ENCODE measurements around the gene USP5.
"Not testable (repeated sequence)": the region's sequence is repeated elsewhere in the genome, so short reads cannot be mapped to it uniquely, and the experiment has no call there.

Gene USP5

DNA sequence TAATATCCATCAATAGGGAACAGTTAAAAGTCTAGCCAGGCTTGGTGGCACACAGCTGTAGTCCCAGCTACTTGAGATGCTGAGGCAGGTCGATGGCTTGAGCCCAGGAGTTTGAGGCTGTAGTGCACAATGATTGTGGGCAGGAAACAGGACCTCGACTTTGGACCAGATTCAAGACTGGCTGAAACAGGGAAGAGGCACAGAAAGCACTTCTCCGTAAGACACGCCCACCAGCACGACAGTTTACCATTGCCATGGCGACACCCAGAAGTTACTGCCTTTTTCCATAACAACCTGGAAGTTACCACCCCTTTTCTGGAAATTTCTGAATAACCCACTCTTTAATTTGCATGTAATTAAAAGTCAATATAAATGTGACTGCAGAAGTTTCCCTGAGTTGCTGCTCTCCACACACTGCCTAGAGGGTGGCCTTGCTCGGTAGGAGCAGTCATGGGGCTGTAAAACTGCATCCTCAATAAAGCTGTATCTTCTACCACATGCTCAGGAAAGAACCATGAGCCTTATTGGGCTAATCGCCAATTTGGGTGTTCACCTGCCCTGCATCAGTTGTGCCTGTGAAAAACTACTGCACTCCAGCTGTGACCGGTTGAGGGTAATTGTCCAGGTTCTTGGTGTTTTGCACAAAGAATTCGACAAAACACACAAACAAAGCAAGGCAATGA, 48.0 kb downstream of the USP5 start:
- Histone ChIP-seq H3K36me3 (no peaks in the 10 kb centered on the region), H3K27ac (no peak overlapping the region), H3K9me3 (ENCODE audit: severe bottlenecking) (no peaks in the 10 kb centered on the region), H3K4me3 (ENCODE audit: low read depth, low read length) (no peak overlapping the region), H3K27me3 (ENCODE audit: insufficient read depth, low read depth, severe bottlenecking) (no peaks in the 10 kb centered on the region)
- no peak for TF ChIP-seq CTCF (IDR thresholded peaks at IDR 0.05; ENCODE audit: low read depth, low read length)
- DNase-seq: no peak

DNA sequence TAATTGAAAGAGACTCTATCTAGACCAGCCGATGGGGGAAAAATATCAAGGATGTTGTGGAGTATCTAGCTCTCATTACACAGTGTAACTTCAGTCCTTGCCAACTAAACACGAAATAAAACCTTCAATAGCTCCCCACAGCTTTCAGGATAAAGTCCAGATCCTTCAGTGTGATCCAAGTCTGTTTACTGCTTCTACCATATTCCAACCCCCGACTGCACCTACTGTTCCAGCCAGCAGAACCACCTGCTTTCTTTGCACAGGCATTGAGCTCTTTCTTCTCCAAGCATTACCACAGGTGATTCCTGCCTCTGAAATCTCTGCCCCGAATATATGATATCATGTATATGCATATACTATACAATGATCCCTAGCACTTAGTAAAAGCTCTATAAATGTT, 50.5 kb downstream of the USP5 start:
- H3K27ac ChIP-seq: peak overlapping the region; percentile 65
- no peak overlapping the region for H3K4me3 ChIP-seq (ENCODE audit: low read depth, low read length)
- DNase-seq: peak; percentile 42
- no peaks in the 10 kb centered on the region for H3K9me3 ChIP-seq (ENCODE audit: severe bottlenecking)
- H3K36me3 ChIP-seq: no peaks in the 10 kb centered on the region
- no peak for TF ChIP-seq CTCF (IDR thresholded peaks at IDR 0.05; ENCODE audit: low read depth, low read length)
- H3K27me3 ChIP-seq (ENCODE audit: insufficient read depth, low read depth, severe bottlenecking): no peaks in the 10 kb centered on the region

DNA sequence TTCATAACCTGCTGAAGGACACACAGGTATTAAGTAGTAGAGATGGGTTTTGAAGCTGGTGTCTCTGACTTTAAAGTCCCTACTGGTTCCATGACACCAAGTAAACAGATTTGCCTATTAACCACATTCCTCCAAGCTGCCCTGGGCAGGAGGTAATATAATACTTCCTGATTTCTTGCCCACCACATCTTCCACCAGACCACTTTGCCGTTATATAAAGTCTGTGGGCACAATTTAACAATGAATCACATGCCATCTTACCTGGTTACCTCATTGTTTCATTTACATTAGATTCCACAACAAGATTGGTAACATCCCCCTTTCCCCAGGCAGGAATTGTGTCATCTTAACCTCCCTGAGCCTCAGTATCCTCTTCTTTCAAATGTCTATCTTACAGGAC, 51.8 kb downstream of the USP5 start:
- Histone ChIP-seq H3K4me3 (ENCODE audit: low read depth, low read length) (peak overlapping the region; percentile 79), H3K27ac (peak overlapping the region; percentile 77), H3K9me3 (ENCODE audit: severe bottlenecking) (no peaks in the 10 kb centered on the region), H3K36me3 (no peaks in the 10 kb centered on the region), H3K27me3 (ENCODE audit: insufficient read depth, low read depth, severe bottlenecking) (no peaks in the 10 kb centered on the region)
- no peak for DNase-seq
- no peak for TF ChIP-seq CTCF (IDR thresholded peaks at IDR 0.05; ENCODE audit: low read depth, low read length)

DNA sequence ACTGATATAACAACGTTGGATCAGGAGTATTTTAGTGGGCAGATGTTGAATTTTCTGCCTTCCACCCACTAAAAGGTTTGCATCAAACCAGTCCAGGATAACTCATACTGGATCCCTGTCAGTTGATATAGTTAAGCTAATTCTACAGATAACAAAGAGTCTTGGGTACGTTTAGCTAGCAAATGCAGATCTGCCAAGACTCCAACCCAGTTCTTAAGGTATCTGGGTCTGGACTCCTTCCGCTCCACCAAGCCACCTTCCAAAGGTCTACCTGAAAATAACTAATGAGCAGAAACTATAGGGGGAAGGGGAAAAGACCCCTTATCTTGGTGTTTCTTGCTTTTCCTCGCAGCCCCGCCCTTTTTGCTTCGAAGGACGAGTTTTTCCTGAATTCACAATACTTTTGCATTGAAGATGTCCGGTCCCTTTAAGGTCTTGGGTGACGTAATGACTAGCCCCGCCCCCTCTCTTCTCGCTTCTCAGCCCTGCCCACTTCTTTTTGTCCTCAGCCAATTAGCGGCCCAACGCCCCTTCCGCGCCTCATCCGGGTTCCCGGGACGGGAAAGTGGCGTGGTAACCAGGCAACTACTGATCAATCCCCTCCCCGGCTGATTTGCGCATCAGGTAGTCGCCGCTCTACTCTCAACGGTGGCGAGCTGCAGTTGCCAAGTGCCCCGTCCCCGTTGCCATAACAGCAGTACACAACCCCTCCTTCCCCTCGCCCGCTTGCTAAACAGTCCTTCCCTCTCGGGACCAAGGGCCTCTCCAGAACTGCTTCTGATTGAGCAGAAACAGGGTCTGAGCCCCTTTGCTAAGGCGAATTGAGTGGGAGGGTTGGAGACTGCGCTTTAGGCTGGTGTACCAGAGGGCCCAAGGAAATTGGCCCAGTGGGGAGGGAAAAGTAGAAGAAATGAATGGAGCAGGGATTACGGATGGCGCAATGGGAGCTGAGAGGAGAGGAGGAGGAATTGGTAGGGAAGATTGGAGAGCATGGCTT, 52.6 kb downstream of the USP5 start, which contains the start of gene LRRC23:
Gene LRRC23, plus strand, starts transcription at position 543 of the 997 bp plus-strand sequence. CDS start 812 bp downstream, outside the sequence.
- Histone ChIP-seq H3K27ac (peak within 1 kb of the TSS; percentile 77), H3K4me3 (ENCODE audit: low read depth, low read length) (peak within 1 kb of the TSS; percentile 79), H3K36me3 (no peaks in the 10 kb centered on the region), H3K27me3 (ENCODE audit: insufficient read depth, low read depth, severe bottlenecking) (no peaks in the 10 kb centered on the region), H3K9me3 (ENCODE audit: severe bottlenecking) (no peaks in the 10 kb centered on the region)
- no peak for TF ChIP-seq CTCF (IDR thresholded peaks at IDR 0.05; ENCODE audit: low read depth, low read length)
- DNase-seq: peak; percentile 97

DNA sequence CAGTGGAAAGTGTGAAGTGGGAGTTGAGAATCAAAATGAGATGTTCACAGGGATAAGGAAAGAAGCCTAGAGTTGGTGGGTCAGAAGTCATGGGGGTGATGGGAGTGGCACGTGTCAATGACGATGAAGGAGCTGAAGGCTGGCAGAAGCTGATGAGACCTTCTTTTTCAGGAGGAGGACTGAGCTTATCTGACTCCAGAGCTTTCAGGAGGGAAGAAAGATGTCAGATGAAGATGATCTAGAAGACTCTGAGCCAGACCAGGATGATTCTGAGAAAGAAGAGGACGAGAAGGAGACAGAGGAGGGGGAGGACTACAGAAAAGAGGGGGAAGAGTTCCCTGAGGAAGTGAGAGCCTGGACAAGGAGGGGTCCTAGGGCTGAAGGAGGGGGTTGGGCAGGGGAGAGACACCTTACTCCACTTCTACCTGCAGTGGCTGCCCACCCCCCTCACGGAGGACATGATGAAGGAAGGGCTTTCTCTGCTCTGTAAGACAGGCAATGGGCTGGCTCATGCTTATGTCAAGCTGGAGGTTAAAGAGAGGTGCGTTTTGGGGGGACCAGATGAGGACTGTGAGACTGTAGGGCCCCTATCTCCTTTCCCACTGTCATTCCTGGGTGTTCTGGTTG, 53.6 kb downstream of the USP5 start:
- TF ChIP-seq CTCF (IDR thresholded peaks at IDR 0.05; ENCODE audit: low read depth, low read length): no peak
- no peaks in the 10 kb centered on the region for H3K27me3 ChIP-seq (ENCODE audit: insufficient read depth, low read depth, severe bottlenecking)
- no peaks in the 10 kb centered on the region for H3K9me3 ChIP-seq (ENCODE audit: severe bottlenecking)
- peak overlapping the region; percentile 79 for H3K4me3 ChIP-seq (ENCODE audit: low read depth, low read length)
- H3K36me3 ChIP-seq: no peaks in the 10 kb centered on the region
- H3K27ac ChIP-seq: no peak overlapping the region
- DNase-seq: no peak

GRCh38 chr12:6908141-6908540, 56.2 kb downstream of the USP5 start:
- H3K9me3 ChIP-seq (ENCODE audit: severe bottlenecking); H3K27ac ChIP-seq; H3K36me3 ChIP-seq; DNase-seq; H3K27me3 ChIP-seq (ENCODE audit: insufficient read depth, low read depth, severe bottlenecking); H3K4me3 ChIP-seq (ENCODE audit: low read depth, low read length): not testable (repeated sequence)
